T-cell (primary cell): ENCODE results near the gene NR1H3. TPM values are rescaled to one million over a fixed set of nuclear protein-coding genes. Genes with fewer than 3 reads are reported as not detected.
"Not testable (repeated sequence)": the region's sequence is repeated elsewhere in the genome, so short reads cannot be mapped to it uniquely, and the experiment has no call there.

Experiments used
- ATAC-seq, 4 experiments: fragments of 200-7000 bp in 3 of 4; fragments of 150-1000 bp in 1 of 4; cut with Tn5 transposase; replicated peaks in 1 of 4; 1 replicate in 3 of 4; 2 replicates in 1 of 4; pipeline ENCODE4 v1.10.0; 2021; ENCODE audit warnings: moderate library complexity in 3 of 4, mild to moderate bottlenecking in 2 of 4, moderate number of reproducible peaks in 1 of 4
- CTCF ChIA-PET, 2 donors: fragments of 300-600 bp; sonication (Branson Sonifier 250); formaldehyde crosslinking; loops; one replicate each; lab custom pipeline; 2022; ENCODE audit warnings: antibody characterized with exemption in 2 of 2; lab: Charles Lee
- POLR2A ChIA-PET, 2 donors: fragments of 300-600 bp; sonication (Branson Sonifier 250); formaldehyde crosslinking; loops; one replicate each; lab custom pipeline; 2022; ENCODE audit warnings: antibody characterized with exemption in 2 of 2; lab: Charles Lee
- DNase-seq, 35 experiments: peaks; one replicate each; pipeline versions ENCODE4 v3.0.0 to v3.0.0-alpha.2; 2013 to 2023
- H3K27ac ChIP-seq: one replicate; pipeline ENCODE4 v1.5.1; 2013; ENCODE audit warnings: low read length
- H3K27me3 ChIP-seq, 2 experiments: replicated peaks in 1 of 2; 1 replicate in 1 of 2; 2 replicates in 1 of 2; pipeline versions ENCODE4 v1.6.1 to v1.7.0; 2013; ENCODE audit warnings: low read length in 1 of 2, mixed read lengths in 1 of 2; ENCODE audit not compliant: control insufficient read depth in 2 of 2, insufficient read depth in 2 of 2; ENCODE audit errors: extremely low read depth in 1 of 2
- H3K36me3 ChIP-seq, 2 donors: 1 replicate in 1 of 2; 2 replicates in 1 of 2; pipeline versions ENCODE4 v1.6.1 to v1.7.0; 2013; ENCODE audit warnings: low read length in 1 of 2; ENCODE audit not compliant: control insufficient read depth in 2 of 2, insufficient read depth in 1 of 2; ENCODE audit errors: extremely low read depth in 1 of 2
- H3K4me1 ChIP-seq, 2 experiments: 1 replicate in 1 of 2; 2 replicates in 1 of 2; pipeline versions ENCODE4 v1.6.1 to v1.7.0; 2013; ENCODE audit warnings: low read length in 2 of 2, mixed read lengths in 1 of 2; ENCODE audit not compliant: insufficient read depth in 2 of 2, control insufficient read depth in 1 of 2; ENCODE audit errors: extremely low read depth in 1 of 2
- H3K4me3 ChIP-seq, 2 donors: 1 replicate in 1 of 2; 2 replicates in 1 of 2; pipeline versions ENCODE4 v1.5.1 to v1.7.0; 2013; ENCODE audit warnings: mild to moderate bottlenecking in 2 of 2, low read length in 1 of 2, moderate library complexity in 1 of 2; ENCODE audit not compliant: control insufficient read depth in 1 of 2; ENCODE audit errors: extremely low read depth in 1 of 2
- H3K9me3 ChIP-seq: 2 replicates; pipeline ENCODE4 v1.7.0; 2013
- H3K27ac Mint-ChIP-seq, 2 donors: one replicate each; pipeline ENCODE4 v1.8.0; 2020 to 2021; ENCODE audit warnings: mild to moderate bottlenecking in 2 of 2, mixed read lengths in 2 of 2
- H3K27me3 Mint-ChIP-seq, 2 donors: one replicate each; pipeline ENCODE4 v1.8.0; 2021 to 2022; ENCODE audit warnings: mixed read lengths in 2 of 2
- H3K36me3 Mint-ChIP-seq: one replicate; pipeline ENCODE4 v1.8.0; 2021; ENCODE audit warnings: mixed read lengths
- H3K4me1 Mint-ChIP-seq, 3 donors: one replicate each; pipeline ENCODE4 v1.8.0; 2020 to 2022; ENCODE audit warnings: mixed read lengths in 3 of 3, mild to moderate bottlenecking in 1 of 3
- H3K4me3 Mint-ChIP-seq, 3 donors: one replicate each; pipeline ENCODE4 v1.8.0; 2020 to 2022; ENCODE audit warnings: mild to moderate bottlenecking in 3 of 3, mixed read lengths in 3 of 3, moderate library complexity in 3 of 3
- H3K9me3 Mint-ChIP-seq, 3 donors: one replicate each; pipeline ENCODE4 v1.8.0; 2020 to 2022; ENCODE audit warnings: mixed read lengths in 3 of 3
- WGBS: methylation state at CpG from one replicate; pipeline ENCODE4 v1.1.5; 2013; ENCODE audit warnings: missing lambda C conversion rate; ENCODE audit not compliant: insufficient coverage; 5-methylcytosine and 5-hydroxymethylcytosine counted together
- total RNA-seq, 35 experiments: library from RNA in 6 of 35; stranded (reverse) in 6 of 35; fragments of 120-200 nt in 1 of 35; gene quantifications; one replicate each; pipeline versions ENCODE4 v1.2.1 to v1.2.4 and lab custom pipeline; 2013 to 2026

The NR1H3 gene
- total RNA-seq = 10 to 100 TPM in 3 of 5 donors, 1 to 10 TPM in 2; 3.6 to 16.7 (median 11.7) TPM
- total RNA-seq (2013) = 5.1 TPM
- total RNA-seq (lab: John Stamatoyannopoulos, UW) = 0.61 to 18.9 (median 2.9) reads per million in 29 experiments

GRCh38 chr11:47257517-47258316, at the start of gene NR1H3:
NR1H3 (plus strand) TSS chr11:47257996; CDS start chr11:47259217, 1,221 bp downstream.
- DNase-seq = peak in 1 of 35 experiments; percentile 20

GRCh38 chr11:47208008-47208552, 49.7 kb upstream of the NR1H3 start:
- ChIA-PET POLR2A (interaction anchor here in 1 of 2 donors (0.6 kb wide), 1 partner anchor 501 kb away, joined by 3 read pairs; no protein-coding TSS in a partner anchor), CTCF (interaction anchor here in 1 of 2 donors (1.6 kb wide), 1 partner anchor 51 kb away, joined by 4 read pairs; no protein-coding TSS in a partner anchor)
- H3K36me3 ChIP-seq, H3K27me3 Mint-ChIP-seq, H3K4me1 ChIP-seq, H3K36me3 Mint-ChIP-seq, H3K27me3 ChIP-seq, H3K9me3 Mint-ChIP-seq, DNase-seq, H3K4me3 ChIP-seq, H3K9me3 ChIP-seq, H3K4me1 Mint-ChIP-seq, H3K4me3 Mint-ChIP-seq, H3K27ac Mint-ChIP-seq, H3K27ac ChIP-seq, ATAC-seq: not testable (repeated sequence)
- WGBS = 92% methylated on average over 5 of the region's 13 CpGs

More at GRCh38 chr11:47257517-47258316, at the start of gene NR1H3:
- no peak within 1 kb of the TSS for H3K4me3 ChIP-seq
- no peaks in the 10 kb centered on the region for H3K27me3 ChIP-seq
- WGBS = 66% methylated on average over 8 of the region's 15 CpGs
- ChIA-PET CTCF (interaction anchor here (0.5 to 0.6 kb wide), 2 partner anchors 323 to 348 kb away, joined by 3 read pairs; no protein-coding TSS in a partner anchor), POLR2A (no interaction called here)
- Mint-ChIP-seq H3K36me3 (no peaks in the 10 kb centered on the region), H3K4me3 (no peak within 1 kb of the TSS), H3K27me3 (no peaks in the 10 kb centered on the region), H3K4me1 (peaks cover 6 to 11% (median 9%) of the 10 kb centered on the region in 3 donors), H3K27ac (peak within 1 kb of the TSS in 1 of 2 donors; percentile 34), H3K9me3 (no peaks in the 10 kb centered on the region)
- peaks cover 0 to 15% of the 10 kb centered on the region in 2 experiments for H3K4me1 ChIP-seq
- no peaks in the 10 kb centered on the region for H3K36me3 ChIP-seq
- no peak for ATAC-seq
- H3K27ac ChIP-seq = no peak within 1 kb of the TSS
- no peaks in the 10 kb centered on the region for H3K9me3 ChIP-seq

GRCh38 chr11:47208628-47209027, 49.2 kb upstream of the NR1H3 start:
- ChIA-PET CTCF (no interaction called here), POLR2A (no interaction called here)
- WGBS = 100% methylated on average over 4 of the region's 5 CpGs
- H3K4me1 ChIP-seq = peaks cover 0 to 4% of the 10 kb centered on the region in 2 experiments
- Mint-ChIP-seq H3K36me3 (no peaks in the 10 kb centered on the region), H3K27ac (no peak overlapping the region), H3K4me3 (no peak overlapping the region), H3K4me1 (peaks cover 0 to 1% (median 0%) of the 10 kb centered on the region in 3 donors), H3K27me3 (no peaks in the 10 kb centered on the region), H3K9me3 (no peaks in the 10 kb centered on the region)
- peaks cover 0 to 3% of the 10 kb centered on the region in 2 experiments for H3K27me3 ChIP-seq
- no peak overlapping the region for H3K27ac ChIP-seq
- DNase-seq (no peak), ATAC-seq (no peak)
- H3K4me3 ChIP-seq = no peak overlapping the region
- H3K36me3 ChIP-seq = no peaks in the 10 kb centered on the region
- no peaks in the 10 kb centered on the region for H3K9me3 ChIP-seq

- WGBS = 100% methylated on average over 8 of the region's 12 CpGs
Measured at GRCh38 chr11:47212938-47213337, 44.9 kb upstream of the NR1H3 start.

GRCh38 chr11:47213950-47214565, 43.7 kb upstream of the NR1H3 start:
- Histone ChIP-seq H3K4me1 (peaks cover 14 to 36% of the 10 kb centered on the region in 2 experiments), H3K4me3 (peak overlapping the region; percentile 62 to 82), H3K36me3 (peaks cover 0 to 7% of the 10 kb centered on the region in 2 donors), H3K27me3 (no peaks in the 10 kb centered on the region), H3K9me3 (no peaks in the 10 kb centered on the region), H3K27ac (peak overlapping the region; percentile 87)
- Mint-ChIP-seq H3K4me1 (peaks cover 35 to 38% (median 37%) of the 10 kb centered on the region in 3 donors), H3K9me3 (no peaks in the 10 kb centered on the region), H3K27ac (peak overlapping the region; percentile 99 to 100), H3K4me3 (peak overlapping the region; percentile 88 to 98 (median 97)), H3K27me3 (no peaks in the 10 kb centered on the region), H3K36me3 (peaks cover 15% of the 10 kb centered on the region)
- CTCF ChIA-PET = interaction anchor here (0.6 to 1.9 kb wide), 10 partner anchors 20 to 1087 kb away, joined by 3 to 11 read pairs (median 5); no protein-coding TSS in a partner anchor
- DNase-seq = peak; percentile 62 to 87 (median 77)
- peak; percentile 75 to 81 (median 78) for ATAC-seq
- POLR2A ChIA-PET = interaction anchor here (0.5 to 2.4 kb wide), 10 partner anchors 9 to 355 kb away, joined by 3 to 10 read pairs (median 4); partner anchors contain the start of gene ACP2 (in 1 of the 2)
- 13% methylated on average over 14 of the region's 20 CpGs for WGBS

More at GRCh38 chr11:47212938-47213337, 44.9 kb upstream of the NR1H3 start:
- CTCF ChIA-PET = no interaction called here
- Mint-ChIP-seq H3K36me3 (peaks cover 9% of the 10 kb centered on the region), H3K4me1 (peaks cover 28 to 30% (median 29%) of the 10 kb centered on the region in 3 donors), H3K27me3 (no peaks in the 10 kb centered on the region), H3K4me3 (no peak overlapping the region), H3K9me3 (no peaks in the 10 kb centered on the region), H3K27ac (no peak overlapping the region)
- DNase-seq (no peak), ATAC-seq (no peak)
- POLR2A ChIA-PET = no interaction called here
- Histone ChIP-seq H3K36me3 (peaks cover 0 to under 1% of the 10 kb centered on the region in 2 donors), H3K4me1 (peaks cover 14 to 36% of the 10 kb centered on the region in 2 experiments), H3K27me3 (no peaks in the 10 kb centered on the region), H3K9me3 (no peaks in the 10 kb centered on the region), H3K4me3 (no peak overlapping the region), H3K27ac (no peak overlapping the region)
